A549 (cell line): ENCODE data around the gene PCNX3.

Experiments used
- CBX8 ChIP-seq: fragments of 200-600 bp; sonication (generic); IDR thresholded peaks from 2 replicates; pipeline ENCODE4 v1.6.1; 2016
- EHMT2 ChIP-seq: fragments of 200-600 bp; sonication (generic); IDR thresholded peaks from 2 replicates; pipeline ENCODE4 v1.6.1; 2016; ENCODE audit warnings: antibody characterized with exemption, low read depth, mild to moderate bottlenecking, moderate library complexity
- JUN ChIP-seq, 2 experiments: fragments of >200 bp; sonication (Bioruptor Twin); formaldehyde crosslinking; IDR thresholded peaks; 2 replicates in 1 of 2; 3 replicates in 1 of 2; pipeline ENCODE4 v1.6.1; 2016 to 2017
- MAFK ChIP-seq: fragments of 450-650 bp; IDR thresholded peaks from 2 replicates; pipeline ENCODE4 v1.6.1; 2014; ENCODE audit not compliant: partially characterized antibody
- MAZ ChIP-seq: fragments of 150-350 bp; IDR thresholded peaks from 2 replicates; pipeline ENCODE4 v1.6.1; 2014; ENCODE audit warnings: antibody characterized with exemption, low read depth, low read length, borderline replicate concordance
- MYC ChIP-seq: IDR thresholded peaks from 2 replicates; pipeline ENCODE4 v1.6.1; 2012; ENCODE audit warnings: mild to moderate bottlenecking, inconsistent platforms, low read length, improper control_type of control experiment, borderline replicate concordance
- POLR2A ChIP-seq: IDR thresholded peaks from 2 replicates; pipeline ENCODE4 v1.6.1; 2012; ENCODE audit warnings: mild to moderate bottlenecking, low read length
- RAD21 ChIP-seq, 2 experiments: fragments of >200 bp in 1 of 2; sonication (Bioruptor Twin) in 1 of 2; formaldehyde crosslinking in 1 of 2; IDR thresholded peaks in 1 of 2; conservative IDR thresholded peaks in 1 of 2; 2 replicates in 1 of 2; 3 replicates in 1 of 2; pipeline ENCODE4 v1.6.1; 2012 to 2018; ENCODE audit warnings: inconsistent platforms in 1 of 2
- RCOR1 ChIP-seq: fragments of 150-350 bp; IDR thresholded peaks from 2 replicates; pipeline ENCODE4 v1.6.1; 2014; ENCODE audit warnings: antibody characterized with exemption, low read length, low read depth
- ZSCAN20 ChIP-seq: fragments of 250-450 bp; sonication (Bioruptor Pico); IDR thresholded peaks from 2 replicates; pipeline ENCODE4 v1.8.0; 2022; ENCODE audit warnings: mild to moderate bottlenecking, moderate library complexity
- TF ChIP-seq, protein P1 (sequence below): fragments of >200 bp; sonication (Bioruptor Twin); formaldehyde crosslinking; IDR thresholded peaks from 3 replicates; pipeline ENCODE4 v1.5.1; 2016
- TF ChIP-seq, protein P2 (sequence below): fragments of 200-600 bp; sonication (generic); IDR thresholded peaks from 2 replicates; pipeline ENCODE4 v1.6.1; 2016; ENCODE audit warnings: antibody characterized with exemption, mild to moderate bottlenecking, moderate library complexity

DNA sequence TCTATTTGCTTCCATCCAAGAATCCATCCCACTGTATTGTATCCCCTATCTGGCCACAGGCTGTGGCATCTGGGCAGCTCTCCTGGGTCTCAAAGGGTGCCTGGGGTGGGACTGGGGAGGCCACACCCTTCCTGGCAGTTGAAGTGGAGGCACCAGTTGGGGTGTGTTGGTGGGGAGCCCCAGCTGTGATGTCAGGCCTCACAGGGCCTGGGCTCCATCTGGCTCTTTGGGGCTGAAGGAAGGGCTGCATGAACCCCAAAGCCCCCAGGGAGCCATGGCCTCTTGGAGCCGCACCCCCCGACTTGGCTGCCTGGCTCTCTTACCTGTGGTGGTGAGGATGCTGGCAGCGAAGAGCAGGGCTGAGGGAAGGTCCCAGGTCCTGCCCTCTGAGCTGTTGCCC is 20.4 kb upstream of the PCNX3 start:
- TF ChIP-seq POLR2A (no peak), MAZ (no peak), EHMT2 (no peak), MYC (no peak), JUN (IDR thresholded peaks at IDR 0.05) (no peak), RCOR1 (no peak), RAD21 (conservative IDR thresholded peaks at IDR 0.05 in 1 of 2, IDR thresholded peaks at IDR 0.05 in 1 of 2) (no peak), MAFK (no peak), CBX8 (no peak), ZSCAN20 (CRISPR knock-in tag) (no peak)
- TF ChIP-seq, protein P1, sequence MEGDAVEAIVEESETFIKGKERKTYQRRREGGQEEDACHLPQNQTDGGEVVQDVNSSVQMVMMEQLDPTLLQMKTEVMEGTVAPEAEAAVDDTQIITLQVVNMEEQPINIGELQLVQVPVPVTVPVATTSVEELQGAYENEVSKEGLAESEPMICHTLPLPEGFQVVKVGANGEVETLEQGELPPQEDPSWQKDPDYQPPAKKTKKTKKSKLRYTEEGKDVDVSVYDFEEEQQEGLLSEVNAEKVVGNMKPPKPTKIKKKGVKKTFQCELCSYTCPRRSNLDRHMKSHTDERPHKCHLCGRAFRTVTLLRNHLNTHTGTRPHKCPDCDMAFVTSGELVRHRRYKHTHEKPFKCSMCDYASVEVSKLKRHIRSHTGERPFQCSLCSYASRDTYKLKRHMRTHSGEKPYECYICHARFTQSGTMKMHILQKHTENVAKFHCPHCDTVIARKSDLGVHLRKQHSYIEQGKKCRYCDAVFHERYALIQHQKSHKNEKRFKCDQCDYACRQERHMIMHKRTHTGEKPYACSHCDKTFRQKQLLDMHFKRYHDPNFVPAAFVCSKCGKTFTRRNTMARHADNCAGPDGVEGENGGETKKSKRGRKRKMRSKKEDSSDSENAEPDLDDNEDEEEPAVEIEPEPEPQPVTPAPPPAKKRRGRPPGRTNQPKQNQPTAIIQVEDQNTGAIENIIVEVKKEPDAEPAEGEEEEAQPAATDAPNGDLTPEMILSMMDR = no peak
- TF ChIP-seq, protein P2, sequence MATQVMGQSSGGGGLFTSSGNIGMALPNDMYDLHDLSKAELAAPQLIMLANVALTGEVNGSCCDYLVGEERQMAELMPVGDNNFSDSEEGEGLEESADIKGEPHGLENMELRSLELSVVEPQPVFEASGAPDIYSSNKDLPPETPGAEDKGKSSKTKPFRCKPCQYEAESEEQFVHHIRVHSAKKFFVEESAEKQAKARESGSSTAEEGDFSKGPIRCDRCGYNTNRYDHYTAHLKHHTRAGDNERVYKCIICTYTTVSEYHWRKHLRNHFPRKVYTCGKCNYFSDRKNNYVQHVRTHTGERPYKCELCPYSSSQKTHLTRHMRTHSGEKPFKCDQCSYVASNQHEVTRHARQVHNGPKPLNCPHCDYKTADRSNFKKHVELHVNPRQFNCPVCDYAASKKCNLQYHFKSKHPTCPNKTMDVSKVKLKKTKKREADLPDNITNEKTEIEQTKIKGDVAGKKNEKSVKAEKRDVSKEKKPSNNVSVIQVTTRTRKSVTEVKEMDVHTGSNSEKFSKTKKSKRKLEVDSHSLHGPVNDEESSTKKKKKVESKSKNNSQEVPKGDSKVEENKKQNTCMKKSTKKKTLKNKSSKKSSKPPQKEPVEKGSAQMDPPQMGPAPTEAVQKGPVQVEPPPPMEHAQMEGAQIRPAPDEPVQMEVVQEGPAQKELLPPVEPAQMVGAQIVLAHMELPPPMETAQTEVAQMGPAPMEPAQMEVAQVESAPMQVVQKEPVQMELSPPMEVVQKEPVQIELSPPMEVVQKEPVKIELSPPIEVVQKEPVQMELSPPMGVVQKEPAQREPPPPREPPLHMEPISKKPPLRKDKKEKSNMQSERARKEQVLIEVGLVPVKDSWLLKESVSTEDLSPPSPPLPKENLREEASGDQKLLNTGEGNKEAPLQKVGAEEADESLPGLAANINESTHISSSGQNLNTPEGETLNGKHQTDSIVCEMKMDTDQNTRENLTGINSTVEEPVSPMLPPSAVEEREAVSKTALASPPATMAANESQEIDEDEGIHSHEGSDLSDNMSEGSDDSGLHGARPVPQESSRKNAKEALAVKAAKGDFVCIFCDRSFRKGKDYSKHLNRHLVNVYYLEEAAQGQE = no peak
